IMR-90 (cell line): ENCODE results near the gene APP. TPM values are rescaled to one million over a fixed set of nuclear protein-coding genes. Genes with fewer than 3 reads are reported as not detected.

Experiments
- ATAC-seq: fragments of 200-7000 bp; cut with Tn5 transposase; 2 replicates; pipeline ENCODE4 v1.9.1; 2020; ENCODE audit warnings: low read depth, mild to moderate bottlenecking, moderate library complexity
- Bru-seq: library from RNA; stranded (reverse); fragments of 400-500 nt; gene quantifications from one replicate; lab custom pipeline; 2021; lab: Mats Ljungman, UMichigan
- BruChase-seq, 2 experiments: library from RNA; stranded (reverse); fragments of 400-500 nt; gene quantifications; one replicate each; lab custom pipeline; 2021; lab: Mats Ljungman, UMichigan
- BruUV-seq: library from RNA; stranded (reverse); fragments of 400-500 nt; replicated peaks from 2 replicates; lab custom pipeline; 2021; lab: Mats Ljungman, UMichigan
- CTCF ChIA-PET: fragments of 300-600 bp; formaldehyde crosslinking; extraction: SDS; loops from one replicate; lab custom pipeline; 2021; ENCODE audit warnings: antibody characterized with exemption; lab: Yijun Ruan, JAX
- POLR2A ChIA-PET: fragments of 300-600 bp; sonication (Branson Sonifier 250); formaldehyde crosslinking; loops from one replicate; lab custom pipeline; 2022; ENCODE audit warnings: antibody characterized with exemption; ENCODE audit not compliant: unreplicated experiment; lab: Charles Lee
- DNase-seq: peaks from one replicate; pipeline ENCODE4 v3.0.0; 2013
- H2AFZ ChIP-seq: replicated peaks from 2 replicates; pipeline ENCODE3; 2013; ENCODE audit warnings: low read length, mild to moderate bottlenecking; ENCODE audit not compliant: poor library complexity
- H2AK5ac ChIP-seq: 2 replicates; pipeline ENCODE4 v1.6.1; 2013; ENCODE audit warnings: low read depth, low read length, inconsistent platforms
- H2AK9ac ChIP-seq: replicated peaks from 2 replicates; pipeline ENCODE3; 2013; ENCODE audit warnings: mild to moderate bottlenecking, low read depth, low read length, moderate library complexity; ENCODE audit not compliant: poor library complexity
- H2BK120ac ChIP-seq: 2 replicates; pipeline ENCODE4 v1.6.1; 2013; ENCODE audit warnings: low read depth, low read length, inconsistent platforms
- H2BK15ac ChIP-seq: 3 replicates; pipeline ENCODE4 v1.6.1; 2013; ENCODE audit warnings: low read depth, low read length, inconsistent platforms
- H2BK20ac ChIP-seq: 2 replicates; pipeline ENCODE4 v1.6.1; 2013; ENCODE audit warnings: low read depth, mild to moderate bottlenecking, inconsistent platforms, low read length, moderate library complexity
- H2BK5ac ChIP-seq: 2 replicates; pipeline ENCODE4 v1.6.1; 2013; ENCODE audit warnings: mild to moderate bottlenecking, low read depth, low read length, inconsistent platforms; ENCODE audit not compliant: poor library complexity, severe bottlenecking
- H3K14ac ChIP-seq: replicated peaks from 2 replicates; pipeline ENCODE4 v1.6.1; 2013; ENCODE audit warnings: low read depth, low read length, inconsistent platforms
- H3K18ac ChIP-seq: 2 replicates; pipeline ENCODE4 v1.6.1; 2013; ENCODE audit warnings: low read depth, low read length, control low read depth
- H3K23ac ChIP-seq: 2 replicates; pipeline ENCODE4 v1.6.1; 2013; ENCODE audit warnings: low read depth, low read length, inconsistent platforms
- H3K27ac ChIP-seq: 2 replicates; pipeline ENCODE4 v1.5.1; 2013; ENCODE audit warnings: mild to moderate bottlenecking, control low read depth, low read length; ENCODE audit not compliant: insufficient read depth
- H3K27me3 ChIP-seq: 2 replicates; pipeline ENCODE4 v1.6.1; 2013; ENCODE audit warnings: low read length; ENCODE audit not compliant: control insufficient read depth, insufficient read depth
- H3K36me3 ChIP-seq: 2 replicates; pipeline ENCODE4 v1.6.1; 2013; ENCODE audit warnings: low read length, mixed read lengths; ENCODE audit not compliant: control insufficient read depth, insufficient read depth
- H3K4ac ChIP-seq: 2 replicates; pipeline ENCODE4 v1.6.1; 2013; ENCODE audit warnings: low read depth, low read length, inconsistent platforms
- H3K4me1 ChIP-seq: 2 replicates; pipeline ENCODE4 v1.6.1; 2013; ENCODE audit warnings: low read length, mixed read lengths; ENCODE audit not compliant: control insufficient read depth, insufficient read depth
- H3K4me2 ChIP-seq: 2 replicates; pipeline ENCODE4 v1.6.1; 2013; ENCODE audit warnings: low read depth, mild to moderate bottlenecking, control low read depth, low read length, moderate library complexity
- H3K4me3 ChIP-seq: 2 replicates; pipeline ENCODE4 v1.5.1; 2013; ENCODE audit warnings: low read depth, mild to moderate bottlenecking, control low read depth, low read length, moderate library complexity; ENCODE audit not compliant: insufficient read depth
- H3K56ac ChIP-seq: 2 replicates; pipeline ENCODE4 v1.6.1; 2013; ENCODE audit warnings: low read length, inconsistent platforms; ENCODE audit not compliant: insufficient read depth; ENCODE audit errors: extremely low read depth
- H3K79me1 ChIP-seq, 2 experiments: 2 replicates each; pipeline ENCODE4 v1.6.1; 2013; ENCODE audit warnings: low read length in 2 of 2, inconsistent platforms in 1 of 2, low read depth in 1 of 2
- H3K9ac ChIP-seq: 2 replicates; pipeline ENCODE4 v1.6.1; 2013; ENCODE audit warnings: low read depth, low read length, control low read depth
- H3K9me1 ChIP-seq: 2 replicates; pipeline ENCODE4 v1.6.1; 2013; ENCODE audit warnings: low read length, inconsistent platforms; ENCODE audit not compliant: insufficient read depth
- H3K9me3 ChIP-seq: 2 replicates; pipeline ENCODE4 v1.6.1; 2013; ENCODE audit warnings: low read length; ENCODE audit not compliant: control insufficient read depth, insufficient read depth
- H4K20me1 ChIP-seq: 2 replicates; pipeline ENCODE4 v1.6.1; 2013; ENCODE audit warnings: low read length, inconsistent platforms; ENCODE audit not compliant: insufficient read depth
- H4K5ac ChIP-seq: 2 replicates; pipeline ENCODE4 v1.6.1; 2013; ENCODE audit warnings: mild to moderate bottlenecking, low read depth, low read length, control low read depth
- H4K8ac ChIP-seq, 2 experiments: 2 replicates each; pipeline ENCODE4 v1.6.1; 2013; ENCODE audit warnings: low read depth in 2 of 2, low read length in 2 of 2, control low read depth in 1 of 2, inconsistent platforms in 1 of 2
- H4K91ac ChIP-seq: 2 replicates; pipeline ENCODE4 v1.6.1; 2013; ENCODE audit warnings: low read depth, low read length, inconsistent platforms; ENCODE audit not compliant: insufficient read depth
- BHLHE40 ChIP-seq: fragments of 150-350 bp; IDR thresholded peaks from 2 replicates; pipeline ENCODE4 v1.6.1; 2016; ENCODE audit warnings: mild to moderate bottlenecking, low read depth, low read length
- CEBPB ChIP-seq: IDR thresholded peaks from 2 replicates; pipeline ENCODE4 v1.6.1; 2012; ENCODE audit warnings: low read depth, low read length, improper control_type of control experiment
- CHD1 ChIP-seq: IDR thresholded peaks from 2 replicates; pipeline ENCODE4 v1.6.1; 2012; ENCODE audit warnings: low read depth, low read length, improper control_type of control experiment
- CTCF ChIP-seq: conservative IDR thresholded peaks from 2 replicates; pipeline ENCODE4 v1.5.1; 2012; ENCODE audit warnings: mild to moderate bottlenecking, low read depth, low read length, improper control_type of control experiment
- FOS ChIP-seq: fragments of 150-350 bp; IDR thresholded peaks from 2 replicates; pipeline ENCODE4 v1.6.1; 2016; ENCODE audit warnings: low read depth, low read length
- MAFK ChIP-seq: IDR thresholded peaks from 2 replicates; pipeline ENCODE4 v1.6.1; 2012; ENCODE audit warnings: low read depth, low read length, improper control_type of control experiment
- MAZ ChIP-seq: IDR thresholded peaks from 2 replicates; pipeline ENCODE4 v1.6.1; 2012; ENCODE audit warnings: low read depth, mild to moderate bottlenecking, low read length, improper control_type of control experiment, moderate library complexity, borderline replicate concordance
- MXI1 ChIP-seq: IDR thresholded peaks from 2 replicates; pipeline ENCODE4 v1.6.1; 2012; ENCODE audit warnings: low read depth, mild to moderate bottlenecking, low read length, moderate library complexity, borderline replicate concordance
- NFE2L2 ChIP-seq: fragments of 150-350 bp; IDR thresholded peaks from 2 replicates; pipeline ENCODE4 v1.6.1; 2016; ENCODE audit warnings: low read depth, mild to moderate bottlenecking, low read length
- POLR2A ChIP-seq: IDR thresholded peaks from 2 replicates; pipeline ENCODE4 v1.6.1; 2012; ENCODE audit warnings: mild to moderate bottlenecking, low read depth, low read length
- RAD21 ChIP-seq: IDR thresholded peaks from 2 replicates; pipeline ENCODE4 v1.6.1; 2012; ENCODE audit warnings: low read length, improper control_type of control experiment
- RCOR1 ChIP-seq: IDR thresholded peaks from 2 replicates; pipeline ENCODE4 v1.6.1; 2012; ENCODE audit warnings: mild to moderate bottlenecking, low read length, improper control_type of control experiment; ENCODE audit not compliant: insufficient replicate concordance
- SMC3 ChIP-seq: fragments of 150-350 bp; IDR thresholded peaks from 2 replicates; pipeline ENCODE4 v1.6.1; 2016; ENCODE audit warnings: low read depth, mild to moderate bottlenecking, antibody characterized with exemption, low read length, moderate library complexity
- whole genome bisulfite sequencing, 2 experiments: methylation state at CpG; one replicate each; pipeline versions ENCODE4 v1.1.5 to v1.1.7; 2013; ENCODE audit warnings: missing lambda C conversion rate in 2 of 2; ENCODE audit not compliant: insufficient read length in 1 of 2; ENCODE audit errors: extremely low coverage in 2 of 2; 5-methylcytosine and 5-hydroxymethylcytosine counted together
- dilution Hi-C: fragments of 300-500 bp; cut with HindIII; formaldehyde crosslinking; loops from one replicate; pipeline ENCODE4 v1.14.3; 2018; ENCODE audit warnings: low sequenced_read_pairs; ENCODE audit not compliant: unreplicated experiment
- in situ Hi-C: fragments of 300-500 bp; cut with MboI; formaldehyde crosslinking; loops from 3 replicates; pipeline ENCODE4 v1.14.3; 2019; ENCODE audit warnings: low sequenced_read_pairs, inconsistent platforms, mixed read lengths
- intact Hi-C: fragments of 100-400 bp; cut with micrococcal nuclease; formaldehyde crosslinking; loops from 2 replicates; pipeline ENCODE4 v1.10.0; 2022
- long read RNA-seq: library from polyadenylated mRNA; unstranded; transcript quantifications from one replicate; pipeline ENCODE4 v2.0.0, GENCODE V29; 2021; ENCODE audit not compliant: unreplicated experiment
- polyA plus RNA-seq, 3 experiments: library from polyadenylated mRNA; depleted of rRNA; stranded (reverse); fragments of >200 nt; gene quantifications; 2 replicates each; pipeline ENCODE4 v1.2.3, GENCODE V29; 2012; ENCODE audit warnings: low replicate concordance in 1 of 3
- total RNA-seq: library from RNA; depleted of rRNA; stranded (reverse); fragments of >200 nt; gene quantifications from 2 replicates; pipeline ENCODE4 v1.2.3, GENCODE V29; 2012; rRNA removed

The APP gene
- total RNA-seq (191 and 196 TPM in 2 replicates), polyA plus RNA-seq (2012; rRNA removed) (503 and 530 TPM in 2 replicates), Bru-seq, nascent RNA (percentile 94 among the genes with signal in this experiment), BruChase-seq, experiment 1, labeled RNA remaining after a 6-hour chase (percentile 86 among the genes with signal in this experiment), BruChase-seq, experiment 2, labeled RNA remaining after a 2-hour chase (percentile 84 among the genes with signal in this experiment)
- polyA plus RNA-seq (2012; cell fraction: cytosol; rRNA removed), result 488 and 558 TPM in 2 replicates
- 167 and 391 TPM in 2 replicates for polyA plus RNA-seq (2012; cell fraction: nucleus; rRNA removed; ENCODE audit: low replicate concordance)
- long read RNA-seq, transcript APP-201 (18 exons, 3,467 nt), result major isoform, 15 of 118 reads
- long read RNA-seq, transcript APP-204 (17 exons, 3,543 nt), result minor isoform, 7 of 118 reads
- long read RNA-seq, partial matches to known transcripts, result 18 of 118 reads
- long read RNA-seq, other reads (novel, unspliced or antisense), result 75 of 118 reads

GRCh38 chr21:26170471-26171257 lies at the start of gene APP:
Gene APP (minus strand): TSS chr21:26170770. CDS start chr21:26170620, 150 bp downstream.
- Histone ChIP-seq H2AFZ (peak within 1 kb of the TSS; percentile 96), H3K14ac (peak within 1 kb of the TSS; percentile 91), H3K4me1 (peaks cover 10% of the 10 kb centered on the region), H3K23ac (peak within 1 kb of the TSS; percentile 98), H3K4me3 (peak within 1 kb of the TSS; percentile 62), H3K27ac (peak within 1 kb of the TSS; percentile 89), H3K56ac (peak within 1 kb of the TSS; percentile 76; the same call in 1 of the 2 replicates), H2AK5ac (peak within 1 kb of the TSS; percentile 18; the same call in 1 of the 2 replicates), H3K9ac (peak within 1 kb of the TSS; percentile 92), H3K9me1 (peaks cover 3% of the 10 kb centered on the region), H2BK120ac (peak within 1 kb of the TSS; percentile 77), H3K18ac (peak within 1 kb of the TSS; percentile 1), H2BK20ac (no peak within 1 kb of the TSS), H2BK15ac (0 out of 3 replicates have a peak within 1 kb of the TSS, but pooled peaks have one; percentile 34), H3K36me3 (no peaks in the 10 kb centered on the region), H3K9me3 (no peaks in the 10 kb centered on the region), H4K5ac (0 out of 2 replicates have a peak within 1 kb of the TSS, but pooled peaks have one; percentile 2), H3K27me3 (no peaks in the 10 kb centered on the region), H2AK9ac (peak within 1 kb of the TSS; percentile 88), H4K91ac (peak within 1 kb of the TSS; percentile 79), H4K8ac (peak within 1 kb of the TSS; percentile 42 to 85; a peak in 3 of 4 replicates), H3K4me2 (peak within 1 kb of the TSS; percentile 96), H3K4ac (peak within 1 kb of the TSS; percentile 89), H3K79me1 (peaks cover 6 to 28% of the 10 kb centered on the region in 2 experiments; a peak in 2 of 4 replicates), H4K20me1 (peaks cover 18% of the 10 kb centered on the region), H2BK5ac (peak within 1 kb of the TSS; percentile 80)
- ChIA-PET POLR2A (no interaction called here), CTCF (interaction anchor here (0.6 to 1.2 kb wide), 7 partner anchors 9 to 275 kb away, joined by 3 read pairs; no protein-coding TSS in a partner anchor)
- intact Hi-C loops, result loop anchor here (1.0 to 2.0 kb wide), 3 partner anchors 100 to 288 kb away; no protein-coding TSS in a partner anchor
- ATAC-seq, result peak; percentile 79
- dilution Hi-C loops, result no loop called here
- BruUV-seq, result no TSS peak
- in situ Hi-C loops, result no loop called here
- peak; percentile 70 for DNase-seq
- WGBS, 2 experiments, result 0% methylated on average over 11 of the region's 88 CpGs; no CpG with 5 or more reads in 1 of the 2 experiments
- TF ChIP-seq RCOR1 (no peak), POLR2A (peak; percentile 58), MAZ (peak; percentile 94), CHD1 (no peak), NFE2L2 (no peak), CTCF (peak; percentile 83), CEBPB (no peak), BHLHE40 (no peak), MAFK (no peak), SMC3 (peak; percentile 56), RAD21 (peak; percentile 71), MXI1 (peak; percentile 95), FOS (no peak)
